Right atrium auricular region (tissue), 2 donors: Measurements from ENCODE around the gene UNK. TPM values are rescaled to one million over a fixed set of nuclear protein-coding genes. Genes with fewer than 3 reads are reported as not detected.

Experiments used
- DNase-seq: peaks from one replicate; pipeline ENCODE4 v3.0.0-alpha.2; 2019; ENCODE audit warnings: low spot score
- H3K27ac ChIP-seq, 2 donors: fragments of 200-600 bp; sonication (generic); 1 replicate in 1 of 2; 2 replicates in 1 of 2; pipeline ENCODE4 v1.5.1; 2016 to 2019
- H3K27me3 ChIP-seq, 2 donors: fragments of 200-600 bp; sonication (generic); one replicate each; pipeline versions ENCODE4 v1.5.1 to v1.6.0; 2017 to 2019
- H3K36me3 ChIP-seq: fragments of 200-600 bp; sonication (generic); one replicate; pipeline ENCODE4 v1.5.1; 2016
- H3K4me1 ChIP-seq, 2 donors: fragments of 200-600 bp; sonication (generic); one replicate each; pipeline versions ENCODE4 v1.5.1 to v1.6.0; 2017 to 2019
- H3K4me3 ChIP-seq, 2 donors: fragments of 200-600 bp; sonication (generic); 1 replicate in 1 of 2; 2 replicates in 1 of 2; pipeline ENCODE4 v1.5.1; 2017 to 2019; ENCODE audit warnings: mild to moderate bottlenecking in 1 of 2, moderate library complexity in 1 of 2
- H3K9me3 ChIP-seq, 2 donors: fragments of 200-600 bp; sonication (generic); one replicate each; pipeline ENCODE4 v1.5.1; 2019
- CTCF ChIP-seq, 2 donors: fragments of 200-600 bp; sonication (generic); IDR thresholded peaks; one replicate each; pipeline ENCODE4 v1.5.1; 2019; ENCODE audit warnings: antibody characterized with exemption in 2 of 2
- total RNA-seq, 2 donors: library from RNA; depleted of rRNA; stranded (reverse); fragments of >200 nt; gene quantifications; one replicate each; pipeline ENCODE4 v1.1.0, GENCODE V29; 2016

Gene UNK
- total RNA-seq, 2 donors from 2014 or later, result 18.8 to 25.3 TPM

GRCh38 chr17:75836605-75837004 is 52.0 kb downstream of the UNK start:
- H3K36me3 ChIP-seq, result peaks cover 6% of the 10 kb centered on the region
- H3K9me3 ChIP-seq, result no peaks in the 10 kb centered on the region
- H3K27me3 ChIP-seq, result no peaks in the 10 kb centered on the region
- DNase-seq, result no peak
- no peak overlapping the region for H3K4me3 ChIP-seq
- no peak overlapping the region for H3K27ac ChIP-seq
- no peak for TF ChIP-seq CTCF (IDR thresholded peaks at IDR 0.05)
- peaks cover 0 to 23% of the 10 kb centered on the region in 2 donors for H3K4me1 ChIP-seq

DNA sequence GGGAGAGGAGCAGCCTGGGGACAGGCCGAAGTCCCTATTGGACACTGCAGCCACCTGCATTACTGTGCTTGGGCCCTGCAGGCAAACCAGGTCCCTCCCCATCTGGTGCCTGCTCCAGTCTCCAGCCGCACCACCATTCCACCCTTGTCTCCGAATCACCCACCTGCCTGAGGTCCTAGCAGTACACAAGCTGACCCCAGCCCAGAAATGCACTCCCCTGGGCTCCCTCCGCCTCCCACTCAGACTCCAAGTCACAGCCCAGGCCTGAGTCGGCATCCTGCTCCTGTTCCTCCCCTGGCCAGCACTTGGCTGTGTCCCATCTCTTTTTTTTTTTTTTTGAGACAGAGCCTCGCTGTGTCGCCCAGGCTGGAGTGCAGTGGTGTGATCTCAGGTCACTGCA is 53.3 kb downstream of the UNK start:
- no peaks in the 10 kb centered on the region for H3K9me3 ChIP-seq
- H3K36me3 ChIP-seq, result peaks cover 6% of the 10 kb centered on the region
- no peaks in the 10 kb centered on the region for H3K27me3 ChIP-seq
- peaks cover 0 to 11% of the 10 kb centered on the region in 2 donors for H3K4me1 ChIP-seq
- H3K27ac ChIP-seq, result no peak overlapping the region
- no peak overlapping the region for H3K4me3 ChIP-seq
- no peak for DNase-seq
- no peak for TF ChIP-seq CTCF (IDR thresholded peaks at IDR 0.05)

DNA sequence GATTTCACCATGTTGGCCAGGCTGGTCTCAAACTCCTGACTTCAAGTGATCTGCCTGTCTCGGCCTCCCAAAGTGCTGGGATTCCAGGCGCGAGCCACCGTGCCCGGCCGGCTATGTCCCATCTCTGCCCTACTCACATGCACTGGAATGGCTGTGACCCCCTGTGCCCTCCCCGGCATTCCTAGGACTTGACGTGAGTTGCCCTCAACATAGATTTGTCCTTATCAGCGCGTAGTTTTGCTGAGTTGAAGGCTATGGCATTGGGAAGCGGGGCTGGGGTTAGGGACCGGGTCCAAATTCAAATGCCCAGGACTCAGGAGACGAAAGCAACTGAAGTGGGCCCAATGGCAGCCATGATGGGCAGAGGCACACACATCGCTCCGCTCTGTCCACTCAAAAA is 53.8 kb downstream of the UNK start:
- H3K27ac ChIP-seq, result no peak overlapping the region
- DNase-seq, result no peak
- peaks cover 0 to 11% of the 10 kb centered on the region in 2 donors for H3K4me1 ChIP-seq
- peaks cover 6% of the 10 kb centered on the region for H3K36me3 ChIP-seq
- no peak overlapping the region for H3K4me3 ChIP-seq
- TF ChIP-seq CTCF (IDR thresholded peaks at IDR 0.05), result no peak
- no peaks in the 10 kb centered on the region for H3K27me3 ChIP-seq
- H3K9me3 ChIP-seq, result no peaks in the 10 kb centered on the region

- peaks cover 0 to 23% of the 10 kb centered on the region in 2 donors for H3K4me1 ChIP-seq
- no peaks in the 10 kb centered on the region for H3K27me3 ChIP-seq
- no peaks in the 10 kb centered on the region for H3K36me3 ChIP-seq
- TF ChIP-seq CTCF (IDR thresholded peaks at IDR 0.05), result no peak
- H3K27ac ChIP-seq, result no peak overlapping the region
- H3K9me3 ChIP-seq, result no peaks in the 10 kb centered on the region
- no peak overlapping the region for H3K4me3 ChIP-seq
- no peak for DNase-seq
Measured at GRCh38 chr17:75839942-75840798, 55.6 kb downstream of the UNK start.

GRCh38 chr17:75840799-75841164 is 56.2 kb downstream of the UNK start:
- Histone ChIP-seq H3K27me3 (no peaks in the 10 kb centered on the region), H3K9me3 (no peaks in the 10 kb centered on the region), H3K27ac (no peak overlapping the region), H3K4me3 (no peak overlapping the region), H3K4me1 (peaks cover 0 to 29% of the 10 kb centered on the region in 2 donors), H3K36me3 (no peaks in the 10 kb centered on the region)
- no peak for TF ChIP-seq CTCF (IDR thresholded peaks at IDR 0.05)
- no peak for DNase-seq

GRCh38 chr17:75842411-75842810 is 57.8 kb downstream of the UNK start:
- Histone ChIP-seq H3K36me3 (peaks cover 14% of the 10 kb centered on the region), H3K4me3 (no peak overlapping the region), H3K4me1 (peaks cover 0 to 45% of the 10 kb centered on the region in 2 donors), H3K9me3 (no peaks in the 10 kb centered on the region), H3K27me3 (no peaks in the 10 kb centered on the region), H3K27ac (no peak overlapping the region)
- DNase-seq, result no peak
- no peak for TF ChIP-seq CTCF (IDR thresholded peaks at IDR 0.05)
